ENCODE results near the gene KRTAP10-7. TPM values are rescaled to one million over a fixed set of nuclear protein-coding genes. Genes with fewer than 3 reads are reported as not detected.
"Not testable (repeated sequence)": the region's sequence is repeated elsewhere in the genome, so short reads cannot be mapped to it uniquely, and the experiment has no call there.

KRTAP10-7 gene
- total and polyA plus RNA-seq, 3 donors from 2014 or later, result 0.31 TPM; not detected in 2

GRCh38 chr21:44637018-44637850 lies 36.8 kb downstream of the KRTAP10-7 start, which contains the start of gene KRTAP10-10:
Gene KRTAP10-10 (plus strand): TSS chr21:44637356. CDS start chr21:44637418, 62 bp downstream.
- Histone ChIP-seq H3K27ac (no peak within 1 kb of the TSS), H3K4me1 (no peaks in the 10 kb centered on the region), H3K36me3 (ENCODE audit: low read depth, missing control alignments) (no peaks in the 10 kb centered on the region), H3K4me3 (no peak within 1 kb of the TSS), H3K9me3 (no peaks in the 10 kb centered on the region), H3K27me3 (no peaks in the 10 kb centered on the region)
- DNase-seq, result no peak
- intact Hi-C loops (cut with DNase I; ENCODE audit: low total_unique reads), result no loop called here
- 57 to 60% methylated on average over 13 to 19 of the region's 21 CpGs for WGBS, 2 donors
- TF ChIP-seq POLR2A (IDR thresholded peaks at IDR 0.05) (no peak), CTCF (IDR thresholded peaks at IDR 0.05) (no peak)

GRCh38 chr21:44637851-44638348 lies 37.5 kb downstream of the KRTAP10-7 start:
- H3K4me3 ChIP-seq; intact Hi-C loops (cut with DNase I; ENCODE audit: low total_unique reads); H3K36me3 ChIP-seq (ENCODE audit: low read depth, missing control alignments); H3K27me3 ChIP-seq; H3K27ac ChIP-seq; DNase-seq; H3K9me3 ChIP-seq; H3K4me1 ChIP-seq: not testable (repeated sequence)
- WGBS, 2 donors, result 56 to 65% methylated on average over 5 to 11 of the region's 12 CpGs

GRCh38 chr21:44638506-44639330 lies 38.3 kb downstream of the KRTAP10-7 start:
- H3K4me1 ChIP-seq; intact Hi-C loops (cut with DNase I; ENCODE audit: low total_unique reads); H3K27ac ChIP-seq; H3K9me3 ChIP-seq; H3K4me3 ChIP-seq; H3K36me3 ChIP-seq (ENCODE audit: low read depth, missing control alignments); H3K27me3 ChIP-seq; DNase-seq: not testable (repeated sequence)
- 81 to 93% methylated on average over 7 to 21 of the region's 21 CpGs for WGBS, 2 donors

- Histone ChIP-seq H3K36me3 (ENCODE audit: low read depth, missing control alignments) (no peaks in the 10 kb centered on the region), H3K27me3 (no peaks in the 10 kb centered on the region), H3K27ac (no peak overlapping the region), H3K4me3 (no peak overlapping the region), H3K4me1 (no peaks in the 10 kb centered on the region), H3K9me3 (no peaks in the 10 kb centered on the region)
- WGBS, 2 donors, result 82% methylated on average over 12 of the region's 12 CpGs; no CpG with 5 or more reads in 1 of the 2 donors
- TF ChIP-seq CTCF (IDR thresholded peaks at IDR 0.05), result no peak
- no peak for TF ChIP-seq POLR2A (IDR thresholded peaks at IDR 0.05)
- DNase-seq, result no peak
- intact Hi-C loops (cut with DNase I; ENCODE audit: low total_unique reads), result no loop called here
Measured at GRCh38 chr21:44639331-44639655, 38.9 kb downstream of the KRTAP10-7 start.

- no peaks in the 10 kb centered on the region for H3K9me3 ChIP-seq
- WGBS, 2 donors, result 90 to 93% methylated on average over 5 of the region's 5 CpGs
- no peak overlapping the region for H3K27ac ChIP-seq
- no peak overlapping the region for H3K4me3 ChIP-seq
- H3K36me3 ChIP-seq (ENCODE audit: low read depth, missing control alignments), result no peaks in the 10 kb centered on the region
- TF ChIP-seq CTCF (IDR thresholded peaks at IDR 0.05), result no peak
- TF ChIP-seq POLR2A (IDR thresholded peaks at IDR 0.05), result no peak
- H3K27me3 ChIP-seq, result no peaks in the 10 kb centered on the region
- H3K4me1 ChIP-seq, result no peaks in the 10 kb centered on the region
- intact Hi-C loops (cut with DNase I; ENCODE audit: low total_unique reads), result no loop called here
- no peak for DNase-seq
Measured at GRCh38 chr21:44640761-44641160, 40.4 kb downstream of the KRTAP10-7 start.
